ENCODE data around the gene SNRNP48.

DNA sequence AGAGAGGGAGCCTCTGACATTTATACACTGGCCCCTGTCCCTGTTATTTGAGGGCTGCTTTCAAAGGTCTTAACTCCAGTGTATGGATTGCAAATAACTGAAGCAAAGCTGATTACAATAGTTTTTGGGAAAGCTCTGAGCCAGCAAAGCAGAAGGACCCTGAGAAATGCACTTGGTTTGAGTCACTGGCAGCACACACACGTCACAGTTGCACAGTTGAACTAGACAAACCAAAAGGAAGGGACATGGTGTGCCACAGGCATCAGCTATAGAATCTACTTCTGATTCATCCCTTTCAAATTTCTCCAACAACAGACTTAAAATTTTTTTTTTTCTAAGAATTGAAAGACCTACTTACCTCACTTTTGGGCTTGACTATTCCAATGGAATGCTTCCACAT is 56.4 kb downstream of the SNRNP48 start:
- TF ChIP-seq, protein P1, sequence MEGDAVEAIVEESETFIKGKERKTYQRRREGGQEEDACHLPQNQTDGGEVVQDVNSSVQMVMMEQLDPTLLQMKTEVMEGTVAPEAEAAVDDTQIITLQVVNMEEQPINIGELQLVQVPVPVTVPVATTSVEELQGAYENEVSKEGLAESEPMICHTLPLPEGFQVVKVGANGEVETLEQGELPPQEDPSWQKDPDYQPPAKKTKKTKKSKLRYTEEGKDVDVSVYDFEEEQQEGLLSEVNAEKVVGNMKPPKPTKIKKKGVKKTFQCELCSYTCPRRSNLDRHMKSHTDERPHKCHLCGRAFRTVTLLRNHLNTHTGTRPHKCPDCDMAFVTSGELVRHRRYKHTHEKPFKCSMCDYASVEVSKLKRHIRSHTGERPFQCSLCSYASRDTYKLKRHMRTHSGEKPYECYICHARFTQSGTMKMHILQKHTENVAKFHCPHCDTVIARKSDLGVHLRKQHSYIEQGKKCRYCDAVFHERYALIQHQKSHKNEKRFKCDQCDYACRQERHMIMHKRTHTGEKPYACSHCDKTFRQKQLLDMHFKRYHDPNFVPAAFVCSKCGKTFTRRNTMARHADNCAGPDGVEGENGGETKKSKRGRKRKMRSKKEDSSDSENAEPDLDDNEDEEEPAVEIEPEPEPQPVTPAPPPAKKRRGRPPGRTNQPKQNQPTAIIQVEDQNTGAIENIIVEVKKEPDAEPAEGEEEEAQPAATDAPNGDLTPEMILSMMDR (IDR thresholded peaks at IDR 0.05 in 4 of 5, conservative IDR thresholded peaks at IDR 0.05 in 1 of 5) = no peak
- TF ChIP-seq POLR2A (IDR thresholded peaks at IDR 0.05) = no peak

Measured in gastrocnemius medialis (tissue), 4 donors.